ENCODE results near the gene ZBTB17. TPM values are rescaled to one million over a fixed set of nuclear protein-coding genes. Genes with fewer than 3 reads are reported as not detected.
A peak's percentile ranks its signal among the peaks of the same experiment; 100 is the strongest.

Gene ZBTB17
- total and polyA plus RNA-seq, 10 of the 15 experiments (the other 5 are each of a cell fraction or from before 2014, with no cell fraction given), result 0.87 to 59.4 (median 38.7) TPM

DNA sequence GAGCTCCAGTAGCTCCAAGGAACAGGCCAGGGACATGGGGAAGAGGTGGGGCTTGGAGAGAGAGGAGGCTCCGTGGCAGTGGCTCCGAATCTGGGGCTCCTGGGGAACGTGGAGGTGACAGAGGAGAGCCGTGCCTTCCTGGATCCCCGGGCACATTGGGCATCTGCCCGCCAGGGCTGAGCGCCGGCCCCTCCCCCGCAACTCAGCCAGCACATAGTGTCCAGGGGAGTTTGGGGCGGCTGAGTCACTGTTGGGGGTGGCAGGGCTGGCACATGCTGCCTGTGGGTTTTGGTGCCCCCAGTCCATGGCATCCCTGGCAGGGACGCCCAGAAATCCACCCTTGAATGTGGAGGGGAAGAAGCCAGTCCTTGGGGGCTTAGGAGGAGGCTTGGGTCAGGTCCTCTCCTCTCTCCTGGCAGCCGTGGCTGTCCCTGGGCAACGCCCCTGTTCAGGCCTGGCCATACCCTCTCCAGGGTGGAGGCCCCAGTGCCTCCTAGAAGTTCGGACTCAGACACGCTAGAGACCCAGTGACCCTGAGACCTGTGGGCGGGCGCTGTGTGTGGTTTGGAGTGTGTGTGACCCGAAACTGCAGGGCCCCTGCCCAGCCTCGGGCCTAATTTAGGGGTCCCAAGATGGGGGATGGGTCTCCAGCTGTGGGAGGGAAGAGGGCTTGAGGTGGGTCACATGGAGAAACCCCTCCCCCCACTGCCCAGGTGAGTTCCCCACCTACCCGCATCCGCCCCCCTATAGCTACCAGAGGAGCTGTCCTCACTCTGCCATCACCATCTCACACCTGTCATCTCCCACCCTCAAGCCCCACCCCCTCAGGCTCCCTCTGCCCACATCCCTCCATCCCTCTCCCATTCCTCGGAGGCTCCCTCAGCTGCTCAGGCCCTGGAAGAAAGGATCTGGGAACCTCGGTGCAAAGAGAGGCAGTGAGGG lies 40.3 kb upstream of the ZBTB17 start (continued):
- TF ChIP-seq, protein P1, sequence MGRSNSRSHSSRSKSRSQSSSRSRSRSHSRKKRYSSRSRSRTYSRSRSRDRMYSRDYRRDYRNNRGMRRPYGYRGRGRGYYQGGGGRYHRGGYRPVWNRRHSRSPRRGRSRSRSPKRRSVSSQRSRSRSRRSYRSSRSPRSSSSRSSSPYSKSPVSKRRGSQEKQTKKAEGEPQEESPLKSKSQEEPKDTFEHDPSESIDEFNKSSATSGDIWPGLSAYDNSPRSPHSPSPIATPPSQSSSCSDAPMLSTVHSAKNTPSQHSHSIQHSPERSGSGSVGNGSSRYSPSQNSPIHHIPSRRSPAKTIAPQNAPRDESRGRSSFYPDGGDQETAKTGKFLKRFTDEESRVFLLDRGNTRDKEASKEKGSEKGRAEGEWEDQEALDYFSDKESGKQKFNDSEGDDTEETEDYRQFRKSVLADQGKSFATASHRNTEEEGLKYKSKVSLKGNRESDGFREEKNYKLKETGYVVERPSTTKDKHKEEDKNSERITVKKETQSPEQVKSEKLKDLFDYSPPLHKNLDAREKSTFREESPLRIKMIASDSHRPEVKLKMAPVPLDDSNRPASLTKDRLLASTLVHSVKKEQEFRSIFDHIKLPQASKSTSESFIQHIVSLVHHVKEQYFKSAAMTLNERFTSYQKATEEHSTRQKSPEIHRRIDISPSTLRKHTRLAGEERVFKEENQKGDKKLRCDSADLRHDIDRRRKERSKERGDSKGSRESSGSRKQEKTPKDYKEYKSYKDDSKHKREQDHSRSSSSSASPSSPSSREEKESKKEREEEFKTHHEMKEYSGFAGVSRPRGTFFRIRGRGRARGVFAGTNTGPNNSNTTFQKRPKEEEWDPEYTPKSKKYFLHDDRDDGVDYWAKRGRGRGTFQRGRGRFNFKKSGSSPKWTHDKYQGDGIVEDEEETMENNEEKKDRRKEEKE (IDR thresholded peaks at IDR 0.05), result no peak
- no peak for TF ChIP-seq RFX5 (IDR thresholded peaks at IDR 0.05; ENCODE audit: low read depth, low read length)
- TF ChIP-seq HSF1 (IDR thresholded peaks at IDR 0.05; ENCODE audit: low read depth, low read length), result no peak
- TF ChIP-seq NR2F1 (conservative IDR thresholded peaks at IDR 0.05), result peak; percentile 89
- TF ChIP-seq ZNF274 (IDR thresholded peaks at IDR 0.05; ENCODE audit: insufficient read depth, insufficient read length), result no peak
- no peak for TF ChIP-seq SRF (IDR thresholded peaks at IDR 0.05; ENCODE audit: low read depth in 2 of 2, low read length in 2 of 2)
- no peak for TF ChIP-seq TBL1XR1 (IDR thresholded peaks at IDR 0.05; ENCODE audit: low read depth, low read length)
- TF ChIP-seq HCFC1 (IDR thresholded peaks at IDR 0.05; ENCODE audit: low read length), result no peak
- no peak for TF ChIP-seq TCF3 (IDR thresholded peaks at IDR 0.05; ENCODE audit: borderline replicate concordance, insufficient read depth, low read depth, low read length)
- TF ChIP-seq RAD51 (IDR thresholded peaks at IDR 0.05), result no peak
- no peak for TF ChIP-seq NBN (IDR thresholded peaks at IDR 0.05)
- TF ChIP-seq ZNF384 (IDR thresholded peaks at IDR 0.05; ENCODE audit: borderline replicate concordance, low read depth, low read length), result no peak
- no peak for TF ChIP-seq RCOR1 (conservative IDR thresholded peaks at IDR 0.05; ENCODE audit: low read depth, low read length)
- TF ChIP-seq, protein P2, sequence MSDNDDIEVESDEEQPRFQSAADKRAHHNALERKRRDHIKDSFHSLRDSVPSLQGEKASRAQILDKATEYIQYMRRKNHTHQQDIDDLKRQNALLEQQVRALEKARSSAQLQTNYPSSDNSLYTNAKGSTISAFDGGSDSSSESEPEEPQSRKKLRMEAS (IDR thresholded peaks at IDR 0.05; ENCODE audit: low read depth, low read length), result no peak
- TF ChIP-seq TCF7 (IDR thresholded peaks at IDR 0.05; ENCODE audit: borderline replicate concordance), result no peak
- 0 out of 2 replicates have a peak, but pooled peaks have one; percentile 35 for TF ChIP-seq DPF2 (IDR thresholded peaks at IDR 0.05)
- TF ChIP-seq TCF12 (IDR thresholded peaks at IDR 0.05; ENCODE audit: low read depth, low read length), result 0 out of 2 replicates have a peak, but pooled peaks have one; percentile 7
- TF ChIP-seq NFYB (IDR thresholded peaks at IDR 0.05; ENCODE audit: insufficient read depth, low read depth, low read length), result no peak
- no peak for TF ChIP-seq SREBF1 (IDR thresholded peaks at IDR 0.05; ENCODE audit: low read length)
- TF ChIP-seq CHD4 (IDR thresholded peaks at IDR 0.05), result no peak
- no peak for TF ChIP-seq ZZZ3 (IDR thresholded peaks at IDR 0.05; ENCODE audit: control insufficient read depth, insufficient read length, low read depth)
- TF ChIP-seq FOXM1 (IDR thresholded peaks at IDR 0.05; ENCODE audit: low read depth, low read length), result no peak
- TF ChIP-seq USF1 (IDR thresholded peaks at IDR 0.05; ENCODE audit: borderline replicate concordance, extremely low read length, insufficient read depth, low read depth, low read length), result no peak
- TF ChIP-seq NFIC (IDR thresholded peaks at IDR 0.05; ENCODE audit: low read depth, low read length), result no peak
- no peak for TF ChIP-seq BACH1 (IDR thresholded peaks at IDR 0.05; ENCODE audit: borderline replicate concordance)
